GM23338 (cell line): Measurements from ENCODE around the gene SLC38A8. TPM values are rescaled to one million over a fixed set of nuclear protein-coding genes. Genes with fewer than 3 reads are reported as not detected.

ENCODE experiments used
- ATAC-seq: fragments of 200-7000 bp; cut with Tn5 transposase; 3 replicates; pipeline ENCODE4 v1.9.1; 2020
- DNase-seq: peaks from one replicate; pipeline ENCODE4 v3.0.0-alpha.2; 2015; ENCODE audit warnings: low spot score
- H2AFZ ChIP-seq: fragments of 200-600 bp; sonication (generic); 2 replicates; pipeline ENCODE4 v1.8.0; 2016; ENCODE audit warnings: antibody characterized with exemption, mild to moderate bottlenecking, moderate library complexity
- H3F3A ChIP-seq: fragments of 200-600 bp; sonication (generic); replicated peaks from 2 replicates; pipeline ENCODE4 v1.8.0; 2017; ENCODE audit warnings: antibody characterized with exemption, mixed run types, low read depth
- H3K27ac ChIP-seq: fragments of 200-600 bp; sonication (generic); 2 replicates; pipeline ENCODE4 v1.6.1; 2016; ENCODE audit warnings: low read depth
- H3K27me3 ChIP-seq: fragments of 200-600 bp; sonication (generic); 2 replicates; pipeline ENCODE4 v1.8.0; 2016; ENCODE audit warnings: mild to moderate bottlenecking, mixed run types, moderate library complexity; ENCODE audit not compliant: insufficient read depth
- H3K36me3 ChIP-seq: fragments of 200-600 bp; sonication (generic); 2 replicates; pipeline ENCODE4 v1.8.0; 2016; ENCODE audit warnings: mild to moderate bottlenecking; ENCODE audit not compliant: insufficient read depth
- H3K4me1 ChIP-seq: fragments of 200-600 bp; sonication (generic); 2 replicates; pipeline ENCODE4 v1.8.0; 2016; ENCODE audit warnings: mild to moderate bottlenecking, moderate library complexity; ENCODE audit not compliant: insufficient read depth
- H3K4me2 ChIP-seq: fragments of 200-600 bp; sonication (generic); 2 replicates; pipeline ENCODE4 v1.7.1; 2017; ENCODE audit warnings: mixed run types
- H3K4me3 ChIP-seq: fragments of 200-600 bp; sonication (generic); 2 replicates; pipeline ENCODE4 v1.6.1; 2016; ENCODE audit warnings: mixed run types
- H3K79me2 ChIP-seq: fragments of 200-600 bp; sonication (generic); replicated peaks from 2 replicates; pipeline ENCODE4 v1.8.0; 2017; ENCODE audit warnings: mild to moderate bottlenecking; ENCODE audit not compliant: insufficient read depth
- H3K9me2 ChIP-seq: fragments of 200-600 bp; sonication (generic); 2 replicates; pipeline ENCODE4 v1.8.0; 2017; ENCODE audit not compliant: insufficient read depth
- H4K20me1 ChIP-seq: fragments of 200-600 bp; sonication (generic); replicated peaks from 2 replicates; pipeline ENCODE4 v1.8.0; 2017; ENCODE audit warnings: mild to moderate bottlenecking; ENCODE audit not compliant: insufficient read depth
- H3K27ac Mint-ChIP-seq: 2 replicates; pipeline ENCODE4 v1.8.0; 2020; ENCODE audit warnings: inconsistent platforms, mild to moderate bottlenecking, moderate library complexity, mixed read lengths
- H3K27me3 Mint-ChIP-seq: 3 replicates; pipeline ENCODE4 v1.8.0; 2022; ENCODE audit warnings: low read depth, mild to moderate bottlenecking, moderate library complexity, mixed read lengths, inconsistent platforms; ENCODE audit not compliant: insufficient read depth, poor library complexity
- H3K36me3 Mint-ChIP-seq: 3 replicates; pipeline ENCODE4 v1.8.0; 2021; ENCODE audit warnings: low read depth, mild to moderate bottlenecking, inconsistent platforms, moderate library complexity, mixed read lengths
- H3K4me1 Mint-ChIP-seq: 3 replicates; pipeline ENCODE4 v1.8.0; 2020; ENCODE audit warnings: mild to moderate bottlenecking, inconsistent platforms, mixed read lengths
- H3K4me3 Mint-ChIP-seq: 3 replicates; pipeline ENCODE4 v1.8.0; 2021; ENCODE audit warnings: moderate library complexity, mild to moderate bottlenecking, inconsistent platforms, mixed read lengths
- H3K9me3 Mint-ChIP-seq: 3 replicates; pipeline ENCODE4 v1.8.0; 2020; ENCODE audit warnings: moderate library complexity, mild to moderate bottlenecking, inconsistent platforms, mixed read lengths
- CREB1 ChIP-seq: fragments of 250-450 bp; sonication (Bioruptor Pico); IDR thresholded peaks from 2 replicates; pipeline ENCODE4 v1.5.0; 2020; ENCODE audit warnings: low read depth, mild to moderate bottlenecking, moderate library complexity
- EZH2phosphoT487 ChIP-seq: fragments of 200-600 bp; sonication (generic); IDR thresholded peaks from one replicate; pipeline ENCODE4 v1.8.1; 2018; ENCODE audit warnings: antibody characterized with exemption; ENCODE audit not compliant: unreplicated experiment
- JUNB ChIP-seq: IDR thresholded peaks from one replicate; pipeline ENCODE4 v1.6.1; 2016; ENCODE audit warnings: antibody characterized with exemption; ENCODE audit not compliant: unreplicated experiment
- NANOG ChIP-seq: IDR thresholded peaks from 2 replicates; pipeline ENCODE4 v1.6.1; 2016; ENCODE audit warnings: antibody characterized with exemption, borderline replicate concordance
- POLR2AphosphoS5 ChIP-seq: IDR thresholded peaks from 2 replicates; pipeline ENCODE4 v1.6.1; 2016; ENCODE audit warnings: antibody characterized with exemption, low read depth
- STAT1 ChIP-seq: IDR thresholded peaks from one replicate; pipeline ENCODE4 v1.6.1; 2016; ENCODE audit warnings: antibody characterized with exemption; ENCODE audit not compliant: unreplicated experiment
- ZNF114 ChIP-seq: fragments of 250-450 bp; sonication (Bioruptor Pico); IDR thresholded peaks from 2 replicates; pipeline ENCODE4 v1.5.0; 2020; ENCODE audit warnings: mild to moderate bottlenecking, moderate library complexity
- ZNF331 ChIP-seq: fragments of 250-450 bp; sonication (Bioruptor Pico); IDR thresholded peaks from 2 replicates; pipeline ENCODE4 v1.5.0; 2020; ENCODE audit warnings: low read depth, mild to moderate bottlenecking, moderate library complexity
- polyA plus RNA-seq: library from polyadenylated mRNA; unstranded; fragments of >200 nt; fragmentation: Nextera tagmentation; extraction: Ambion mirVana; gene quantifications from 2 replicates; pipeline ENCODE4 v1.2.1, GENCODE V29; 2016
- total RNA-seq: library from RNA; depleted of rRNA; stranded (reverse); fragments of >200 nt; shearing (Covaris generic); gene quantifications from 2 replicates; pipeline ENCODE4 v1.2.3, GENCODE V29; 2014
- TF ChIP-seq, protein P1 (sequence below): IDR thresholded peaks from one replicate; pipeline ENCODE4 v1.6.1; 2018; ENCODE audit warnings: antibody characterized with exemption; ENCODE audit not compliant: unreplicated experiment
- TF ChIP-seq, protein P2 (sequence below): IDR thresholded peaks from 2 replicates; pipeline ENCODE4 v1.6.1; 2016; ENCODE audit warnings: antibody characterized with exemption
- TF ChIP-seq, protein P3 (sequence below), 2 experiments: fragments of 200-600 bp in 1 of 2; sonication (generic) in 1 of 2; conservative IDR thresholded peaks; 2 replicates each; pipeline versions ENCODE4 v1.5.1 to v1.6.1; 2016 to 2017; ENCODE audit warnings: antibody characterized with exemption in 2 of 2, low read depth in 2 of 2, mild to moderate bottlenecking in 2 of 2, moderate library complexity in 1 of 2

The SLC38A8 gene
- total and polyA plus RNA-seq, 2 experiments from 2014 or later = not detected

DNA sequence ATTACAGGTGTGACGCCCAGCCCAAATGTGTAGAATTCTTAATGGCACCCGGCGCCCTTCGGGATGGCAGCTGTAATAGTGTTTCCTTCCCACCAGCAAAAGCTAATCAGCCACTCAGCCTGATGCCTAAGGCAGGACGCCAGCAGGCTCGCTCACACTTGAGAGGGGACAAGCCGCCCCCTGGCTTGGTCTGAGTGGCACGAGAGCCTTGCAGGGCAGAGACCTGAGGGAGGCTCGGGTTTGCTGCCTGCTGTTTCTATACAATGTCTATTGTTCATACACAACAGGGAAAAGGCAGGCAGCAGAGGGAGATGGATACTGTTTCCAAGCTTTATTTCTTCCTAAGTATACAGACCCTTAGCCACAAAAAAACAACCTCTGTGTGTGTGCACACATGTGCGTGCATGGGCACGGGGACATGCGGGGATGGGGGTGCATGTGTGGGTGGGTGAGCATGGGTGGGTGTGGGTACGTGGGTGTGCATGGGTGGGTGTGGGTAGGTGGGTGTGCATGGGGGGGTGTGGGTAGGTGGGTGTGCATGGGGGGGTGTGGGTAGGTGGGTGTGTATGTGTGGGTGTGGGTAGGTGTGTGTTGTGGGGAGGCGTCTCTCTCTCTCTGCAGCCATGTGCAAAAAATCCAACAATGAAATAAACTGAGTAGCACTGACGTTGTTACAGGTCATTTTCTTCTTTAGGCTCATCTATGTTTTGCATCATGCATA, 10.0 kb downstream of the SLC38A8 start:
- peaks cover 8% of the 10 kb centered on the region for H3K27me3 Mint-ChIP-seq
- Histone ChIP-seq H3K36me3 (no peaks in the 10 kb centered on the region), H3K27me3 (no peaks in the 10 kb centered on the region), H2AFZ (no peak overlapping the region), H3F3A (no peaks in the 10 kb centered on the region), H4K20me1 (no peaks in the 10 kb centered on the region), H3K4me3 (no peak overlapping the region), H3K4me1 (no peaks in the 10 kb centered on the region), H3K9me2 (no peaks in the 10 kb centered on the region), H3K27ac (no peak overlapping the region), H3K79me2 (no peaks in the 10 kb centered on the region), H3K4me2 (no peak overlapping the region)
- TF ChIP-seq JUNB (no peak), ZNF114 (no peak), STAT1 (no peak), NANOG (no peak), EZH2phosphoT487 (no peak), CREB1 (CRISPR knock-in tag) (no peak), ZNF331 (CRISPR knock-in tag) (no peak), POLR2AphosphoS5 (no peak)
- TF ChIP-seq, protein P1, sequence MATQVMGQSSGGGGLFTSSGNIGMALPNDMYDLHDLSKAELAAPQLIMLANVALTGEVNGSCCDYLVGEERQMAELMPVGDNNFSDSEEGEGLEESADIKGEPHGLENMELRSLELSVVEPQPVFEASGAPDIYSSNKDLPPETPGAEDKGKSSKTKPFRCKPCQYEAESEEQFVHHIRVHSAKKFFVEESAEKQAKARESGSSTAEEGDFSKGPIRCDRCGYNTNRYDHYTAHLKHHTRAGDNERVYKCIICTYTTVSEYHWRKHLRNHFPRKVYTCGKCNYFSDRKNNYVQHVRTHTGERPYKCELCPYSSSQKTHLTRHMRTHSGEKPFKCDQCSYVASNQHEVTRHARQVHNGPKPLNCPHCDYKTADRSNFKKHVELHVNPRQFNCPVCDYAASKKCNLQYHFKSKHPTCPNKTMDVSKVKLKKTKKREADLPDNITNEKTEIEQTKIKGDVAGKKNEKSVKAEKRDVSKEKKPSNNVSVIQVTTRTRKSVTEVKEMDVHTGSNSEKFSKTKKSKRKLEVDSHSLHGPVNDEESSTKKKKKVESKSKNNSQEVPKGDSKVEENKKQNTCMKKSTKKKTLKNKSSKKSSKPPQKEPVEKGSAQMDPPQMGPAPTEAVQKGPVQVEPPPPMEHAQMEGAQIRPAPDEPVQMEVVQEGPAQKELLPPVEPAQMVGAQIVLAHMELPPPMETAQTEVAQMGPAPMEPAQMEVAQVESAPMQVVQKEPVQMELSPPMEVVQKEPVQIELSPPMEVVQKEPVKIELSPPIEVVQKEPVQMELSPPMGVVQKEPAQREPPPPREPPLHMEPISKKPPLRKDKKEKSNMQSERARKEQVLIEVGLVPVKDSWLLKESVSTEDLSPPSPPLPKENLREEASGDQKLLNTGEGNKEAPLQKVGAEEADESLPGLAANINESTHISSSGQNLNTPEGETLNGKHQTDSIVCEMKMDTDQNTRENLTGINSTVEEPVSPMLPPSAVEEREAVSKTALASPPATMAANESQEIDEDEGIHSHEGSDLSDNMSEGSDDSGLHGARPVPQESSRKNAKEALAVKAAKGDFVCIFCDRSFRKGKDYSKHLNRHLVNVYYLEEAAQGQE = no peak
- TF ChIP-seq, protein P2, sequence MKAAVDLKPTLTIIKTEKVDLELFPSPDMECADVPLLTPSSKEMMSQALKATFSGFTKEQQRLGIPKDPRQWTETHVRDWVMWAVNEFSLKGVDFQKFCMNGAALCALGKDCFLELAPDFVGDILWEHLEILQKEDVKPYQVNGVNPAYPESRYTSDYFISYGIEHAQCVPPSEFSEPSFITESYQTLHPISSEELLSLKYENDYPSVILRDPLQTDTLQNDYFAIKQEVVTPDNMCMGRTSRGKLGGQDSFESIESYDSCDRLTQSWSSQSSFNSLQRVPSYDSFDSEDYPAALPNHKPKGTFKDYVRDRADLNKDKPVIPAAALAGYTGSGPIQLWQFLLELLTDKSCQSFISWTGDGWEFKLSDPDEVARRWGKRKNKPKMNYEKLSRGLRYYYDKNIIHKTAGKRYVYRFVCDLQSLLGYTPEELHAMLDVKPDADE = no peak
- TF ChIP-seq, protein P3, sequence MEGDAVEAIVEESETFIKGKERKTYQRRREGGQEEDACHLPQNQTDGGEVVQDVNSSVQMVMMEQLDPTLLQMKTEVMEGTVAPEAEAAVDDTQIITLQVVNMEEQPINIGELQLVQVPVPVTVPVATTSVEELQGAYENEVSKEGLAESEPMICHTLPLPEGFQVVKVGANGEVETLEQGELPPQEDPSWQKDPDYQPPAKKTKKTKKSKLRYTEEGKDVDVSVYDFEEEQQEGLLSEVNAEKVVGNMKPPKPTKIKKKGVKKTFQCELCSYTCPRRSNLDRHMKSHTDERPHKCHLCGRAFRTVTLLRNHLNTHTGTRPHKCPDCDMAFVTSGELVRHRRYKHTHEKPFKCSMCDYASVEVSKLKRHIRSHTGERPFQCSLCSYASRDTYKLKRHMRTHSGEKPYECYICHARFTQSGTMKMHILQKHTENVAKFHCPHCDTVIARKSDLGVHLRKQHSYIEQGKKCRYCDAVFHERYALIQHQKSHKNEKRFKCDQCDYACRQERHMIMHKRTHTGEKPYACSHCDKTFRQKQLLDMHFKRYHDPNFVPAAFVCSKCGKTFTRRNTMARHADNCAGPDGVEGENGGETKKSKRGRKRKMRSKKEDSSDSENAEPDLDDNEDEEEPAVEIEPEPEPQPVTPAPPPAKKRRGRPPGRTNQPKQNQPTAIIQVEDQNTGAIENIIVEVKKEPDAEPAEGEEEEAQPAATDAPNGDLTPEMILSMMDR (conservative IDR thresholded peaks at IDR 0.05; ENCODE audit: low read depth in 2 of 2) = no peak
- DNase-seq = no peak
- peak; percentile 82 for ATAC-seq
- H3K9me3 Mint-ChIP-seq = peaks cover 2% of the 10 kb centered on the region; the same call in 2 of the 3 replicates
- H3K27ac Mint-ChIP-seq = no peak overlapping the region
- no peaks in the 10 kb centered on the region for H3K36me3 Mint-ChIP-seq
- no peak overlapping the region for H3K4me3 Mint-ChIP-seq
- H3K4me1 Mint-ChIP-seq = peaks cover 4% of the 10 kb centered on the region; the same call in 2 of the 3 replicates
